H1 (cell line): ENCODE data around the gene MYO9A. TPM values are rescaled to one million over a fixed set of nuclear protein-coding genes. Genes with fewer than 3 reads are reported as not detected.

ENCODE experiments used
- CTCF ChIA-PET: fragments of 300-600 bp; sonication (Branson Sonifier 250); formaldehyde crosslinking; loops from one replicate; lab custom pipeline; 2021; ENCODE audit not compliant: partially characterized antibody; lab: Charles Lee
- POLR2A ChIA-PET: fragments of 300-600 bp; sonication (Branson Sonifier 250); formaldehyde crosslinking; loops from one replicate; lab custom pipeline; 2021; ENCODE audit warnings: inconsistent platforms; ENCODE audit not compliant: partially characterized antibody; lab: Charles Lee
- DNase-seq, 2 experiments: peaks; one replicate each; pipeline versions ENCODE4 v3.0.0 to v3.0.0-alpha.2; 2010 to 2022; ENCODE audit warnings: low spot score in 2 of 2, low read depth in 1 of 2, mixed read lengths in 1 of 2
- FAIRE-seq: peaks from 2 replicates; lab custom pipeline; 2011; peaks lifted over from hg19 to GRCh38; lab: Jason Lieb, UNC
- H2AFZ ChIP-seq: 2 replicates; pipeline ENCODE4 v1.8.1; 2012; ENCODE audit warnings: low read length, inconsistent platforms
- H2AK5ac ChIP-seq: 2 replicates; pipeline ENCODE4 v1.6.1; 2013; ENCODE audit warnings: low read depth, low read length
- H2BK120ac ChIP-seq: replicated peaks from 2 replicates; pipeline ENCODE3; 2013; ENCODE audit warnings: low read depth, low read length, inconsistent platforms
- H2BK12ac ChIP-seq: 2 replicates; pipeline ENCODE4 v1.6.1; 2013; ENCODE audit warnings: low read depth, low read length
- H2BK15ac ChIP-seq: 2 replicates; pipeline ENCODE4 v1.6.1; 2013; ENCODE audit warnings: low read length
- H2BK20ac ChIP-seq: 2 replicates; pipeline ENCODE4 v1.6.1; 2013; ENCODE audit warnings: low read length
- H2BK5ac ChIP-seq: 2 replicates; pipeline ENCODE4 v1.6.1; 2013; ENCODE audit warnings: low read depth, low read length
- H3K14ac ChIP-seq: 2 replicates; pipeline ENCODE4 v1.6.1; 2013; ENCODE audit warnings: inconsistent platforms; ENCODE audit not compliant: insufficient read length
- H3K18ac ChIP-seq: 2 replicates; pipeline ENCODE4 v1.6.1; 2013; ENCODE audit warnings: low read length; ENCODE audit errors: extremely low read depth
- H3K23ac ChIP-seq: 2 replicates; pipeline ENCODE4 v1.6.1; 2013; ENCODE audit warnings: inconsistent platforms; ENCODE audit not compliant: insufficient read length
- H3K23me2 ChIP-seq: 2 replicates; pipeline ENCODE4 v1.6.1; 2013; ENCODE audit warnings: low read depth, low read length
- H3K27ac ChIP-seq: 2 replicates; pipeline ENCODE4 v1.6.1; 2011; ENCODE audit warnings: low read depth, low read length, inconsistent platforms
- H3K27me3 ChIP-seq, 4 experiments: replicated peaks in 1 of 4; 1 replicate in 1 of 4; 2 replicates in 3 of 4; pipeline versions ENCODE4 v1.6.1 to v1.8.1; 2011 to 2013; ENCODE audit warnings: low read length in 3 of 4, mild to moderate bottlenecking in 3 of 4, inconsistent platforms in 2 of 4, mixed read lengths in 2 of 4, moderate library complexity in 1 of 4; ENCODE audit not compliant: control insufficient read depth in 3 of 4, insufficient read depth in 3 of 4; ENCODE audit errors: extremely low read depth in 1 of 4
- H3K36me3 ChIP-seq, 4 experiments: 2 replicates each; pipeline versions ENCODE4 v1.6.1 to v1.8.1; 2011 to 2013; ENCODE audit warnings: mild to moderate bottlenecking in 4 of 4, low read length in 3 of 4, moderate library complexity in 2 of 4, control low read depth in 1 of 4, inconsistent platforms in 1 of 4; ENCODE audit not compliant: insufficient read depth in 4 of 4, control insufficient read depth in 2 of 4
- H3K4ac ChIP-seq: replicated peaks from 2 replicates; pipeline ENCODE3; 2013; ENCODE audit warnings: low read length, low read depth, mixed read lengths, inconsistent platforms; ENCODE audit not compliant: insufficient read length
- H3K4me1 ChIP-seq, 4 experiments: replicated peaks in 1 of 4; 1 replicate in 1 of 4; 2 replicates in 3 of 4; pipeline versions ENCODE4 v1.6.1 to v1.8.1; 2011 to 2013; ENCODE audit warnings: low read length in 3 of 4, inconsistent platforms in 2 of 4, mixed read lengths in 1 of 4; ENCODE audit not compliant: insufficient read depth in 4 of 4, control insufficient read depth in 3 of 4
- H3K4me2 ChIP-seq, 2 experiments: 2 replicates each; pipeline versions ENCODE4 v1.6.1 to v1.8.1; 2011 to 2013; ENCODE audit warnings: low read depth in 2 of 2, low read length in 2 of 2, control low read depth in 1 of 2, inconsistent platforms in 1 of 2, mild to moderate bottlenecking in 1 of 2; ENCODE audit not compliant: insufficient read depth in 1 of 2
- H3K4me3 ChIP-seq, 4 experiments: fragments of 200-600, 300-600 bp in 1 of 4; sonication (generic), shearing (Covaris generic), sonication (Bioruptor Twin) in 1 of 4; 2 replicates each; pipeline versions ENCODE4 v1.5.1 to v1.8.1; 2011 to 2016; ENCODE audit warnings: low read length in 4 of 4, low read depth in 3 of 4, control low read depth in 2 of 4, inconsistent platforms in 2 of 4, mild to moderate bottlenecking in 2 of 4, mixed read lengths in 1 of 4, moderate library complexity in 1 of 4; ENCODE audit not compliant: insufficient read depth in 2 of 4; ENCODE audit errors: extremely low read depth in 1 of 4
- H3K56ac ChIP-seq: replicated peaks from 2 replicates; pipeline ENCODE3; 2013; ENCODE audit warnings: low read depth, mild to moderate bottlenecking, mixed read lengths, low read length, inconsistent platforms; ENCODE audit not compliant: insufficient read length
- H3K79me1 ChIP-seq: 2 replicates; pipeline ENCODE4 v1.6.1; 2013; ENCODE audit warnings: low read depth, low read length, control low read depth
- H3K79me2 ChIP-seq, 2 experiments: 2 replicates each; pipeline versions ENCODE4 v1.6.1 to v1.8.1; 2012 to 2013; ENCODE audit warnings: low read length in 2 of 2, mild to moderate bottlenecking in 2 of 2, inconsistent platforms in 1 of 2; ENCODE audit not compliant: insufficient read depth in 2 of 2, control insufficient read depth in 1 of 2
- H3K9ac ChIP-seq, 4 experiments: replicated peaks in 1 of 4; 1 replicate in 1 of 4; 2 replicates in 3 of 4; pipeline versions ENCODE4 v1.6.1 to v1.8.1; 2011 to 2013; ENCODE audit warnings: low read depth in 3 of 4, low read length in 3 of 4, control low read depth in 2 of 4, mild to moderate bottlenecking in 2 of 4, moderate library complexity in 2 of 4, inconsistent platforms in 1 of 4; ENCODE audit errors: extremely low read depth in 1 of 4
- H3K9me3 ChIP-seq, 2 experiments: 2 replicates each; pipeline versions ENCODE4 v1.6.1 to v1.8.1; 2012 to 2013; ENCODE audit warnings: mild to moderate bottlenecking in 2 of 2, moderate library complexity in 2 of 2, control low read depth in 1 of 2, inconsistent platforms in 1 of 2, low read depth in 1 of 2, low read length in 1 of 2, mixed read lengths in 1 of 2; ENCODE audit not compliant: insufficient read depth in 2 of 2
- H4K20me1 ChIP-seq, 2 experiments: replicated peaks in 1 of 2; 2 replicates each; pipeline versions ENCODE3 to v1.8.1; 2011 to 2013; ENCODE audit warnings: inconsistent platforms in 2 of 2, low read length in 2 of 2, mild to moderate bottlenecking in 1 of 2; ENCODE audit not compliant: insufficient read depth in 2 of 2, control insufficient read depth in 1 of 2
- H4K5ac ChIP-seq: 2 replicates; pipeline ENCODE4 v1.6.1; 2013; ENCODE audit warnings: low read length, low read depth, mixed read lengths, inconsistent platforms; ENCODE audit not compliant: insufficient read length
- H4K8ac ChIP-seq: 2 replicates; pipeline ENCODE4 v1.8.0; 2013; ENCODE audit warnings: mild to moderate bottlenecking, moderate library complexity, low read length, inconsistent platforms; ENCODE audit not compliant: insufficient read depth; ENCODE audit errors: extremely low read depth
- H4K91ac ChIP-seq: replicated peaks from 2 replicates; pipeline ENCODE3; 2013; ENCODE audit warnings: low read length, mixed read lengths, inconsistent platforms; ENCODE audit not compliant: insufficient read length
- CEBPB ChIP-seq: IDR thresholded peaks from 2 replicates; pipeline ENCODE4 v1.6.1; 2012; ENCODE audit warnings: low read depth, low read length
- NANOG ChIP-seq: IDR thresholded peaks from 2 replicates; pipeline ENCODE4 v1.6.1; 2011; ENCODE audit warnings: low read length, low read depth, mild to moderate bottlenecking, inconsistent platforms; ENCODE audit not compliant: insufficient read depth, poor library complexity, severe bottlenecking
- RFX5 ChIP-seq: IDR thresholded peaks from 2 replicates; pipeline ENCODE4 v1.6.1; 2011; ENCODE audit warnings: low read depth, low read length, improper control_type of control experiment, borderline replicate concordance
- RNF2 ChIP-seq: fragments of 200-900, 300-1000 bp; sonication (generic); IDR thresholded peaks from 2 replicates; pipeline ENCODE4 v1.7.1; 2016; ENCODE audit warnings: borderline replicate concordance, low read depth, mild to moderate bottlenecking, antibody characterized with exemption, low read length; ENCODE audit not compliant: poor library complexity, severe bottlenecking; ENCODE audit errors: missing control alignments
- SIRT6 ChIP-seq: IDR thresholded peaks from one replicate; pipeline ENCODE4 v1.7.1; 2012; ENCODE audit warnings: low read length, inconsistent platforms
- SP1 ChIP-seq: IDR thresholded peaks from 2 replicates; pipeline ENCODE4 v1.6.1; 2011; ENCODE audit warnings: low read depth, low read length
- WGBS, 2 experiments: shearing (Covaris generic) in 1 of 2; methylation state at CpG; one replicate each; pipeline versions ENCODE4 v1.1.6 to v1.1.7; 2013 to 2015; ENCODE audit warnings: low lambda C conversion rate in 2 of 2, mixed read lengths in 2 of 2, inconsistent platforms in 1 of 2, low coverage in 1 of 2, missing lambda C conversion rate in 1 of 2; ENCODE audit not compliant: insufficient replicate concordance in 2 of 2, insufficient coverage in 1 of 2, insufficient read length in 1 of 2; ENCODE audit errors: extremely low coverage in 1 of 2, missing lambda C conversion rate in 1 of 2; 5-methylcytosine and 5-hydroxymethylcytosine counted together
- polyA plus RNA-seq, 7 experiments: library from polyadenylated mRNA; depleted of rRNA in 3 of 7; stranded (reverse) in 5 of 7; unstranded in 2 of 7; fragments of >200 nt in 5 of 7; fragments of 200-250 nt in 2 of 7; gene quantifications; 1 replicate in 5 of 7; 2 replicates in 1 of 7; 4 replicates in 1 of 7; pipeline versions ENCODE4 v1.2.1 to v1.2.3, GENCODE V29; 2011 to 2013; ENCODE audit warnings: missing spikeins in 2 of 7, mixed read lengths in 2 of 7
- total RNA-seq: library from RNA; stranded (reverse); fragmentation: NEBNext Ultra II Directional; extraction: Animal tissue kit (Norgen Biotek cat#: 25700); gene quantifications from 2 replicates; pipeline ENCODE4 v1.2.1, GENCODE V29; 2021

MYO9A gene
- total and polyA plus RNA-seq, 2 of the 8 experiments (the other 6 are each of a cell fraction or from before 2014, with no cell fraction given), result 3.9 to 26.0 TPM

- H2BK20ac ChIP-seq, result no peak overlapping the region
- H3K36me3 ChIP-seq, result peaks cover 0 to 4% (median 0%) of the 10 kb centered on the region in 4 experiments; a peak in 1 of 8 replicates
- no peak overlapping the region for H2BK5ac ChIP-seq
- H3K14ac ChIP-seq, result no peak overlapping the region
- H3K4me2 ChIP-seq, result no peak overlapping the region
- no peak overlapping the region for H3K9ac ChIP-seq
- H4K91ac ChIP-seq, result no peak overlapping the region
- ChIA-PET POLR2A (no interaction called here), CTCF (interaction anchor here (0.6 kb wide), 1 partner anchor 197 kb away, joined by 3 read pairs; no protein-coding TSS in a partner anchor)
- H4K8ac ChIP-seq, result no peak overlapping the region
- no peaks in the 10 kb centered on the region for H3K27me3 ChIP-seq
- no peak overlapping the region for H3K4ac ChIP-seq
- WGBS, 2 experiments, result 88% methylated on average over 4 of the region's 4 CpGs; no CpG with 5 or more reads in 1 of the 2 experiments
- no peaks in the 10 kb centered on the region for H3K79me2 ChIP-seq
- no peak overlapping the region for H4K5ac ChIP-seq
- H4K20me1 ChIP-seq, result no peaks in the 10 kb centered on the region
- no peak overlapping the region for H3K27ac ChIP-seq
- no peak overlapping the region for H3K4me3 ChIP-seq
- no peaks in the 10 kb centered on the region for H3K23me2 ChIP-seq
- no peak overlapping the region for H3K23ac ChIP-seq
- H3K9me3 ChIP-seq, result no peaks in the 10 kb centered on the region
- FAIRE-seq (no peak), DNase-seq (no peak)
- TF ChIP-seq SIRT6 (no peak), CEBPB (no peak), RFX5 (no peak), NANOG (no peak), RNF2 (no peak), SP1 (no peak)
- H3K4me1 ChIP-seq, result no peaks in the 10 kb centered on the region
- H2BK120ac ChIP-seq, result no peak overlapping the region
- no peak overlapping the region for H3K56ac ChIP-seq
- no peaks in the 10 kb centered on the region for H3K79me1 ChIP-seq
- H2BK12ac ChIP-seq, result no peak overlapping the region
- H2BK15ac ChIP-seq, result no peak overlapping the region
- no peak overlapping the region for H2AFZ ChIP-seq
- no peak overlapping the region for H3K18ac ChIP-seq
- H2AK5ac ChIP-seq, result no peak overlapping the region
Observed at GRCh38 chr15:71997691-71998090, 120.3 kb downstream of the MYO9A start.
